ENCODE data around the gene ADAMTS17. TPM values are rescaled to one million over a fixed set of nuclear protein-coding genes. Genes with fewer than 3 reads are reported as not detected.

ADAMTS17 gene
- total and polyA plus RNA-seq, 5 donors from 2014 or later, result 0.20 to 8.2 (median 0.67) TPM; not detected in 1

DNA sequence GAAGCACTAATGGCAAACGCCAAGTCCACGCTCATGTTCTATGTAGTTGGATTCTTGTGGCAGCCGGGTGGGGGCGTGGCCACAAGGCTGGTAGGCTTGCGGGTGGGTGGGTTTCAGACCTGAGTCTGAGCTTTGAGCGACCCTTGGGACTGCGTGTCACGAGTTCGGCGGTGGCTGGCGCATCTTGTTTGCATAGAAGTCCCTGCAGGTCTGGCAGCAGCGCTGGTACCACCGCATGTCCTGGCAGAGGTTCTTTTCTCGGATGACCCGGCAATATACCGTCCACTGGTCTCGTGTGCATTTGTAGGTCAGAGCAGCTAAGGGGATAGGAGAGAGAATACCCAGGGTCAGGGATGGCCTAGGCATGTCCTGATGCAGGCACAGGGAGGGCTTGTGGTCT is 367.5 kb downstream of the ADAMTS17 start:
- no peak overlapping the region for H3K27ac Mint-ChIP-seq
- no peaks in the 10 kb centered on the region for H3K27me3 Mint-ChIP-seq
- peaks cover 3% of the 10 kb centered on the region for H3K36me3 Mint-ChIP-seq
- no peak for DNase-seq
- H3K27ac ChIP-seq (ENCODE audit: insufficient read depth, low read length, poor library complexity, severe bottlenecking), result no peak overlapping the region
- H3K4me1 ChIP-seq (ENCODE audit: control insufficient read depth, insufficient read depth, low read length, poor library complexity, severe bottlenecking), result no peaks in the 10 kb centered on the region
- no peak for ATAC-seq (ENCODE audit: low read depth in 2 of 2)
- no peak overlapping the region for H3K4me3 Mint-ChIP-seq
- no peaks in the 10 kb centered on the region for H3K9me3 Mint-ChIP-seq
- H3K4me1 Mint-ChIP-seq, result no peaks in the 10 kb centered on the region
- no peaks in the 10 kb centered on the region for H3K36me3 ChIP-seq (ENCODE audit: control insufficient read depth, insufficient read depth, low read length)
- H3K27me3 ChIP-seq (ENCODE audit: control insufficient read depth, insufficient read depth, low read length), result no peaks in the 10 kb centered on the region
- no peak overlapping the region for H3K4me3 ChIP-seq (ENCODE audit: low read depth, low read length)
- no peaks in the 10 kb centered on the region for H3K9me3 ChIP-seq (ENCODE audit: control insufficient read depth in 2 of 2, low read length in 2 of 2)

DNA sequence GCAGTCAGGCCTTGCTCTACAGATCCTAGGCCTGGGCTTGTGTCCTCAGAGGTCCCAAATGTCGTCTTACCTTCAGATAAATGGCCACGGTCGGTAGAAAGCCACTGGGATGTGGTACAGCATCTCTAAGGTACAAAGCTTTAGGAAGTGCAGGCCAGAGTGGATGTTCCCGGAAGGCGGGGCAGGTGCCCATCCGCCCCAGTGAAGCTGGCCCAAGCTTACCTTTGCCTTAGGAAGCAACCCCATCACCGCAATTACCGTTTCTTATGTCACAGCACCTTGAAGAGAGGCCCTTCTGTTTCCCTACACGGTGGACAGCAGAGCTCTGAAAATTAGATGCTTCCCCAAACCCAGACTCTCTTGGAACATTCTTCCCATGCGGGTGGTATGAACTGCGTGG is 368.4 kb downstream of the ADAMTS17 start:
- H3K4me3 Mint-ChIP-seq, result no peak overlapping the region
- H3K4me1 ChIP-seq (ENCODE audit: control insufficient read depth, insufficient read depth, low read length, poor library complexity, severe bottlenecking), result no peaks in the 10 kb centered on the region
- DNase-seq, result no peak
- no peak for ATAC-seq (ENCODE audit: low read depth in 2 of 2)
- H3K27me3 Mint-ChIP-seq, result no peaks in the 10 kb centered on the region
- no peaks in the 10 kb centered on the region for H3K4me1 Mint-ChIP-seq
- H3K36me3 ChIP-seq (ENCODE audit: control insufficient read depth, insufficient read depth, low read length), result no peaks in the 10 kb centered on the region
- H3K36me3 Mint-ChIP-seq, result peaks cover 3% of the 10 kb centered on the region
- H3K4me3 ChIP-seq (ENCODE audit: low read depth, low read length), result no peak overlapping the region
- H3K9me3 ChIP-seq (ENCODE audit: control insufficient read depth in 2 of 2, low read length in 2 of 2), result no peaks in the 10 kb centered on the region
- no peaks in the 10 kb centered on the region for H3K27me3 ChIP-seq (ENCODE audit: control insufficient read depth, insufficient read depth, low read length)
- H3K27ac ChIP-seq (ENCODE audit: insufficient read depth, low read length, poor library complexity, severe bottlenecking), result no peak overlapping the region
- no peak overlapping the region for H3K27ac Mint-ChIP-seq
- no peaks in the 10 kb centered on the region for H3K9me3 Mint-ChIP-seq

DNA sequence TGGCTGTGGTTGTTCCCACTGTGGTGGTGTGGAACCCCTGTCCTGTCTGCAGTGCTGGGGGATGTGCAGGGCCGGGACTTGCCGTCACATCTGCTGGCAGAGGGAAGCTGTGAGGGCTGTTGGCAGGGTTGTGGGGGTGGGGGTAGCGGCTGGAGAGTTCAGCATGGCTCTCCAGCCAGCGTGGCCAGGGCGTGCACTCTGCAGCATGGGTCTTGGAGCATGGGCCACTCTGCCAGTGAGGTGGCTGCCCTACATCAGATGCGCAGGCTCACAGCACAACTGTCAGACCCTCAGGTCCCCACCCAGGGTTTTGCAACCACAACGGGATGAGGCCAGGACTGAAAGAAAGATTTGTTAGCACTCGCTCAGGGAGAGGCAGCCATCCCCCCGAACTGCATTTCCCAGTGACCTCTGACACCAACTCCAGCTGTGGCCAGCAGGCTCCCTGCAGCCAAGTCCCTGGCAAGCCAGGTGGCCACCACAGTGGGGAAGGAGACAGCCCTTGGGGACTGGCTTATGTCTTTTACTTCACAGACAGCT is 370.8 kb downstream of the ADAMTS17 start:
- H3K27me3 ChIP-seq (ENCODE audit: control insufficient read depth, insufficient read depth, low read length), result no peaks in the 10 kb centered on the region
- DNase-seq (no peak), ATAC-seq (ENCODE audit: low read depth in 2 of 2) (no peak)
- Mint-ChIP-seq H3K36me3 (no peaks in the 10 kb centered on the region), H3K4me3 (no peak overlapping the region), H3K9me3 (peaks cover 0 to 3% (median 0%) of the 10 kb centered on the region in 7 donors), H3K27ac (no peak overlapping the region), H3K27me3 (no peaks in the 10 kb centered on the region), H3K4me1 (no peaks in the 10 kb centered on the region)
- H3K36me3 ChIP-seq (ENCODE audit: control insufficient read depth, insufficient read depth, low read length), result no peaks in the 10 kb centered on the region
- H3K27ac ChIP-seq (ENCODE audit: insufficient read depth, low read length, poor library complexity, severe bottlenecking), result no peak overlapping the region
- H3K4me1 ChIP-seq (ENCODE audit: control insufficient read depth, insufficient read depth, low read length, poor library complexity, severe bottlenecking), result no peaks in the 10 kb centered on the region
- H3K4me3 ChIP-seq (ENCODE audit: low read depth, low read length), result no peak overlapping the region
- no peaks in the 10 kb centered on the region for H3K9me3 ChIP-seq (ENCODE audit: control insufficient read depth in 2 of 2, low read length in 2 of 2)

DNA sequence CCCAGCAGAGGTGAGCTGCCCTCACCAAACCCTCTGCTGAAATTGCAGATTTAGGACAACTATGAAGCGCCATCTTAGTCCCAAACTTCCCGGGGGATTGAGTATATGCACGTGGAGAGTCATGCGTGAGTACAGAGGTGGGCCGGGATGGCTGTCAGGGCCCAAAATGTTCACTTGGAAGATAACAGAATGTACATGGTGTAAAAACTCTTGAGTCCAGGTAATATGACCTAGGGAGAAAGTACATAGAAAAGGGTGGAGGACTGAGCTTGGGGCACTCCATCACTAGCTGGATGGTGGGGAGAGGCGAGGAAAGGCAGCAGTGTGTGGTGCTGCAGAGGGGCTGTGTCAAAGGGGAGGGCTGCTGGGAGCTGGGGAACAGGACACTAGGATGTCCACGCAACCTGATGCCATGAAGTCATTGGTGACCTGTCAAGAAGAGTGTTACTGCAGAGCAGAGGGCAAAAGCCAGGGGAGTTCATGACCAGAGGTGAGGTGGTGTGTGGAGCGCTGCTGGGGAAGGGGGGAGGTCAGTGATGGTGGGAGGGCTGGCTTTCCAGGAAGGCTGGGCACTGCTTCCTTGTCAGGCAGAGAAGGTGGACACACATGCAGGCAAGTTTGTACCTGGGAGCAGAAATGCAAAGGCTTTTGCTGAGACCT is 372.4 kb downstream of the ADAMTS17 start:
- Mint-ChIP-seq H3K4me1 (no peaks in the 10 kb centered on the region), H3K27ac (no peak overlapping the region), H3K9me3 (peaks cover 0 to 5% (median 0%) of the 10 kb centered on the region in 7 donors), H3K4me3 (no peak overlapping the region), H3K36me3 (no peaks in the 10 kb centered on the region), H3K27me3 (no peaks in the 10 kb centered on the region)
- Histone ChIP-seq H3K4me1 (ENCODE audit: control insufficient read depth, insufficient read depth, low read length, poor library complexity, severe bottlenecking) (no peaks in the 10 kb centered on the region), H3K4me3 (ENCODE audit: low read depth, low read length) (no peak overlapping the region), H3K36me3 (ENCODE audit: control insufficient read depth, insufficient read depth, low read length) (no peaks in the 10 kb centered on the region), H3K27me3 (ENCODE audit: control insufficient read depth, insufficient read depth, low read length) (no peaks in the 10 kb centered on the region), H3K27ac (ENCODE audit: insufficient read depth, low read length, poor library complexity, severe bottlenecking) (no peak overlapping the region), H3K9me3 (ENCODE audit: control insufficient read depth in 2 of 2, low read length in 2 of 2) (no peaks in the 10 kb centered on the region)
- no peak for ATAC-seq (ENCODE audit: low read depth in 2 of 2)
- no peak for DNase-seq

DNA sequence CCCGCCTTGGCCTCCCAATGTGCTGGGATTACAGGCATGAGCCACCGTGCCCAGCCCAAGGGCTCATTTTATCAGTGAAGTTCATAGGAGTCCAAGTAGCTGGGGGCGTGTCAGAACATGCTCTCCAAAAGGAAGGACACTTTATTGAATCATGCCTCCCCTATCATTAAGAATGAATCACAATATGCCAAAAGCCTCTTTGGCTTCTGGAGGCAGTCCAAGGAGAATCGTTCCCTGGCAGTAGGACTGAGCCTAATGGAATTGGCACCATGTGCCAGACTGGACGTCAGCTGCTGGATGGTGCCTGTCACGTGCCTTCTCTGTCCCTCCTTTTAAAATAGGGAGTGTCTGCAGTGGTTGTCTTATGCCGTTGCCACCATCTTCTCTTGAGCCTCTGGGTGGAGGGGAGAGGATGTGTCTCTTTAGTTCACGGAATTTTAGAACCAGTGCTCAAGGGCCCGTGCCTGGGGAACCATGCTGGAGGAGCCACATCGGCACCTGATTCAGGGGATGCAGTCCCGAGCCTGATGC is 373.9 kb downstream of the ADAMTS17 start:
- Mint-ChIP-seq H3K27me3 (no peaks in the 10 kb centered on the region), H3K4me3 (no peak overlapping the region), H3K4me1 (no peaks in the 10 kb centered on the region), H3K27ac (no peak overlapping the region), H3K36me3 (no peaks in the 10 kb centered on the region), H3K9me3 (peaks cover 0 to 5% (median 0%) of the 10 kb centered on the region in 7 donors)
- no peaks in the 10 kb centered on the region for H3K4me1 ChIP-seq (ENCODE audit: control insufficient read depth, insufficient read depth, low read length, poor library complexity, severe bottlenecking)
- DNase-seq (no peak), ATAC-seq (ENCODE audit: low read depth in 2 of 2) (no peak)
- no peaks in the 10 kb centered on the region for H3K9me3 ChIP-seq (ENCODE audit: control insufficient read depth in 2 of 2, low read length in 2 of 2)
- H3K4me3 ChIP-seq (ENCODE audit: low read depth, low read length), result no peak overlapping the region
- H3K27me3 ChIP-seq (ENCODE audit: control insufficient read depth, insufficient read depth, low read length), result no peaks in the 10 kb centered on the region
- no peaks in the 10 kb centered on the region for H3K36me3 ChIP-seq (ENCODE audit: control insufficient read depth, insufficient read depth, low read length)
- no peak overlapping the region for H3K27ac ChIP-seq (ENCODE audit: insufficient read depth, low read length, poor library complexity, severe bottlenecking)

DNA sequence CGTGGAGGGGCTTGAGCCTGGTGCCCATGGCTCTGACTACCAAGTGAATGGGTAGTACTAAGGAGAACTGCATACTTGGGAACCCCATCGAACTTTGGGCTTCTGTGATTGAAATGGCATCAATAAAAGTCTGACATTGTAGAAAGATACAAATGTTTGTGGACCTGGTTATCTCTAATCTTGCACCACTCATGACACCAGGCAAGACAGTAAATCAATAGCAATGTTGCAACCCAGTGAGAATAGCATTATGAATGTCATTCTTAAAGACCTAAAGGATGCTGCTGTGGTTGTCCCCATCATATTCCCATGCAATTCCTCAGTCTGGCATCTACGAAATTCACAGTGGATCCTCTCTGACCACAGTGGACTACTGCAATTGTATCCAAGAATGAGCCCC is 375.0 kb downstream of the ADAMTS17 start:
- H3K4me1 Mint-ChIP-seq, result no peaks in the 10 kb centered on the region
- no peaks in the 10 kb centered on the region for H3K27me3 Mint-ChIP-seq

DNA sequence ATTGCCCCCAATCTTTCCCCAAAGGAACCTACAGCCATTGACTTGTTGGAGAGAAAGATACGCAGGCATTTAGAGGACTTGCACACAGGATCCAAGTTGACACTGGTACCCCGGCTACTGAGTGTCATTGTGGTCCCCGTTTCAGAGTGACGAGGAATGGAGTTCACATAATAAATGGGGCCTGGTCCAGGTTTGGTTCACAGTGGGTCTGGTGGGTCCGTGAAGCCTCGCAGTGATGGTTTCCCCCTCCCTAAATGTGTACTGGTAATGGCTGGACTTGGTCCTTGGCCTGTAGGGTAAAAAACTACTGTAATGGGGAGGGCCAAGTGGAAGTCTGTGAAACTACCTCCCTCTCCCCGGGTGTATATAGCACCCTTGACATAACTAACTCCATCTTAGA is 376.4 kb downstream of the ADAMTS17 start:
- ATAC-seq (ENCODE audit: low read depth in 2 of 2) (no peak), DNase-seq (no peak)
- H3K27ac Mint-ChIP-seq, result no peak overlapping the region
- no peaks in the 10 kb centered on the region for H3K36me3 Mint-ChIP-seq
- peaks cover 0 to 2% (median 0%) of the 10 kb centered on the region in 4 donors for H3K4me1 Mint-ChIP-seq
- H3K4me3 Mint-ChIP-seq, result no peak overlapping the region
- peaks cover 0 to 6% (median 0%) of the 10 kb centered on the region in 7 donors for H3K9me3 Mint-ChIP-seq
- Histone ChIP-seq H3K9me3 (ENCODE audit: control insufficient read depth in 2 of 2, low read length in 2 of 2) (no peaks in the 10 kb centered on the region), H3K27me3 (ENCODE audit: control insufficient read depth, insufficient read depth, low read length) (no peaks in the 10 kb centered on the region), H3K4me3 (ENCODE audit: low read depth, low read length) (no peak overlapping the region), H3K27ac (ENCODE audit: insufficient read depth, low read length, poor library complexity, severe bottlenecking) (no peak overlapping the region), H3K36me3 (ENCODE audit: control insufficient read depth, insufficient read depth, low read length) (no peaks in the 10 kb centered on the region), H3K4me1 (ENCODE audit: control insufficient read depth, insufficient read depth, low read length, poor library complexity, severe bottlenecking) (no peaks in the 10 kb centered on the region)
- no peaks in the 10 kb centered on the region for H3K27me3 Mint-ChIP-seq

More for the DNA sequence above, 375.0 kb downstream of the ADAMTS17 start:
- no peaks in the 10 kb centered on the region for H3K4me1 ChIP-seq (ENCODE audit: control insufficient read depth, insufficient read depth, low read length, poor library complexity, severe bottlenecking)
- Mint-ChIP-seq H3K9me3 (peaks cover 0 to 6% (median 0%) of the 10 kb centered on the region in 7 donors), H3K4me3 (no peak overlapping the region), H3K36me3 (no peaks in the 10 kb centered on the region), H3K27ac (no peak overlapping the region)
- no peak for ATAC-seq (ENCODE audit: low read depth in 2 of 2)
- no peaks in the 10 kb centered on the region for H3K9me3 ChIP-seq (ENCODE audit: control insufficient read depth in 2 of 2, low read length in 2 of 2)
- H3K36me3 ChIP-seq (ENCODE audit: control insufficient read depth, insufficient read depth, low read length), result no peaks in the 10 kb centered on the region
- H3K4me3 ChIP-seq (ENCODE audit: low read depth, low read length), result no peak overlapping the region
- no peak overlapping the region for H3K27ac ChIP-seq (ENCODE audit: insufficient read depth, low read length, poor library complexity, severe bottlenecking)
- H3K27me3 ChIP-seq (ENCODE audit: control insufficient read depth, insufficient read depth, low read length), result no peaks in the 10 kb centered on the region
- no peak for DNase-seq

DNA sequence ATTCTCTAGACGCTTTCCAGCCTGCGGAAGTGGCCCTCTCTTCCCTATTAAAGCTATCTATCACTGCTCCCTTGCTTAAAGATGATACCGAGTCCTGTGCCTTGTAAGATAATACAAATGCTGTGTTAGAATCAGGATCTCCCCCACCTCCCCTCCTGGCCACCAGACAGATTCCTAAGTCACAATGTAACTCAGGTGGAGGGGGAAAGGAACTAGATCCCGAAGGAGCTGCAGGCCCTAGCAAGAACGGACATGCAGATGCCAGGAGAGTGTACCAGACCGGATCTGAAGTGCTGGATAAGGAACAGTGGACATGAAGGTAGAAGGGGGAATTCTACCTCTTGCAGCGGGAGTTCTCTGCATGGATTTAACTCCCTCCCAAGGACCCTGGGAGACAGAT is 377.8 kb downstream of the ADAMTS17 start:
- peaks cover 0 to 6% (median 0%) of the 10 kb centered on the region in 7 donors for H3K9me3 Mint-ChIP-seq
- no peaks in the 10 kb centered on the region for H3K36me3 Mint-ChIP-seq
- H3K4me3 Mint-ChIP-seq, result no peak overlapping the region
- no peak overlapping the region for H3K4me3 ChIP-seq (ENCODE audit: low read depth, low read length)
- H3K4me1 ChIP-seq (ENCODE audit: control insufficient read depth, insufficient read depth, low read length, poor library complexity, severe bottlenecking), result no peaks in the 10 kb centered on the region
- DNase-seq, result no peak
- no peaks in the 10 kb centered on the region for H3K36me3 ChIP-seq (ENCODE audit: control insufficient read depth, insufficient read depth, low read length)
- no peaks in the 10 kb centered on the region for H3K9me3 ChIP-seq (ENCODE audit: control insufficient read depth in 2 of 2, low read length in 2 of 2)
- H3K27me3 ChIP-seq (ENCODE audit: control insufficient read depth, insufficient read depth, low read length), result no peaks in the 10 kb centered on the region
- H3K4me1 Mint-ChIP-seq, result peaks cover 0 to 2% (median 0%) of the 10 kb centered on the region in 4 donors
- no peak overlapping the region for H3K27ac Mint-ChIP-seq
- ATAC-seq (ENCODE audit: low read depth in 2 of 2), result no peak
- H3K27me3 Mint-ChIP-seq, result no peaks in the 10 kb centered on the region
- H3K27ac ChIP-seq (ENCODE audit: insufficient read depth, low read length, poor library complexity, severe bottlenecking), result no peak overlapping the region

Data from CD4-positive, CD25-positive, alpha-beta regulatory T cell (primary cell).